Measurements from ENCODE around the gene ST6GALNAC3.

ST6GALNAC3 gene

DNA sequence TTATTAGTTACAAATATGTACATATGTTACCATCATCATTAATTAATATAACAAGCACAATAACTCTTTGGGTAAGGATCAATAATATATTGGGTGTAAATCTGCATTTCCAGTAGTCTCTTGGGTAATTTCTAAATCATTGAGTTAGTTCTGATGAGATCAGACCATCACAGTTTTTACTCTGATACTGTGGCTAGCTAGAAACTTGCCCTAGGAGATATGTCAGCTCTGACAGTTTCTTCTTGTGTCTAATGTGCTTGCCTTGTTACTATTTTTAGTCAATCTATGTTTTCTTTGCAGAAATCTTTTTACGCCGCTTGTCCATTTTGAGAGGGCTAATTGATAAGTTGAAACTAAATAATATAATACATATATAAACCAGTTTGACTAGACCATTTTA lies 507.2 kb downstream of the ST6GALNAC3 start:
- no peak for DNase-seq (ENCODE audit: low read depth in 3 of 3)

DNA sequence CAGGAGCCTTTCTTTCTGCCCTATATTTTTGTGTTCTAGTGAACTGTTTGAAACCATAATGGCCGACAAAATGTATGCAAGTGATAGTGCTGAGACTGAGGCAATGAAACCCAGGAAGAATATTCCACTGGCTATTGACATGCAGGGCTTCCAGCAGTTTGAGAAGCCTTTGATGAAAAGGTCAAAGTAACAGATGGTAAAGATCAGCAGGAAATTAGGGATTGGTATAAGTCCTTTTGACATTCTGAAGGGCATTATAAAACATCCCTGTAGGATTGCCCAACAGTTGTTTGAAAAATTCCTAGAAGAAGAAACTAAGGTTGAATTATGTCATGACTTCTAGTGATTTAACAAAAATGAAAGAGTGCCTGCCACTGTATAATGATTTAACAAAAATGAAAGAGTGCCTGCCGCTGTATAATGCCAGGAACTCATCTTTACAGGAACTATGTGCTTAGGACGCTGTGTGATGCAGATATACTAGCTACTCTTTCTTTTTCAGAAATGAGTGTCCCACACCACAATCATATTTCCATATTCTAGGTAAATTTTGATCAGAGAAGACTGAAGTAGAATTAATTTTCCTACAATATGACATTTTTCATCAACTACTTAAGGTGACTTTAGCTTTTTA lies 508.8 kb downstream of the ST6GALNAC3 start:
- no peak for DNase-seq (ENCODE audit: low read depth in 3 of 3)

DNA sequence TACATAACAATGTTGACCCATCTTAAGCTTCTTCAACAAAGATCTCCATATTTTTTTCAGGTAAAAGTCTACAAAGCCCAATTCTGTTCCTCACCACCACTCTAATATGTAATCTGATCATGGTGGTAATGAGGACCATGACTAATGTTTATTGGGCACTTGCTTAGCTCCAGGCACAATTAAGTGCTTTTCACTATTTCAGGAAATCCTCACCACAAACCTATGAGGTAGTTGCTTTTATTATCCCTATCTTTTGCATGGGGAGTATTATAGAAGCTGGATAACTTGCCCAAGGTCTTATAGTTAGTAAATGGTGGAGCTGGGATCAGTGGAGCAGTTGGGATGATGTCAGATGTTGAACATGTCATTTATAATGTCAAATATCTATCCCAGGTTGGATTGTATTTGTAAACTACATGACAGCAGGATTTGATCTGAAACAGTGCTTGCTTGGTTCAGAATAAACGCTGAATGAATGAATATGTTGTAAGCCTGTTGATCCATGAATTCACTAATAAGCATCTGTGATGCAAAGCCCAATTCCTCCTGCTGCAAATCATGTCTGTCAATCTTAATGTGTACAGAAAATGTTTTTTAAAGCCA lies 509.4 kb downstream of the ST6GALNAC3 start:
- DNase-seq (ENCODE audit: low read depth in 3 of 3): no peak

DNA sequence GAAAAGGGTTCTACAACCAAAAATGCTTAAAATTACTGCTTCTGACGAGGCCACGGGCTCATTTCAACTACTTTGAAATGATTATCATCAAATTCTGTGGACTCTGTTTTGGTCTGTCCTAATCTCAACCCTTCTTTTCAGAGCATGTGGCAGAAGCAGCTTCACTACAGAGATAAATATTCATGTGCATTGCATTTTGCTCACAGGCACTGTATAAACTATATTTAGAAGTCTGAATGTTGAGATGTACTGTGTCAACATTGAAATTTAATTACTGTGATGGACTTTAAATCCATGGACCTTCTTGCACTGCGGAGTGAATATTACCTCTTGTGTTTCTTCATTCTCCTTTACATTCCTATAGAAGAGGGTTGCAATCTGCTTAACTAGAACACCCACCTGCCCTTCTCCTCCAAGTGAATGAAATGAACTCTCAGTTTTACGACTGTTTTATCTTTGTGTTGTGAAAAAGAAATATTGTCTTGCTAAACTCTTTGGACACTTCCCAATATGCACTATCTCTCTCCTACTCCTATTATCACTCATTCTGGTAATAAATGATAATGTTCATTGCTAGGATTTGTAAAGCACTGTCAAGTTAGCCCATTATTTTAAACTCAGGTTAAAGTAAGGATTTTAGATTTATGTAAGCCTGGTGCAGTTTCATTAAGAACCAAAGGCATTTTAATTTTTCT lies 511.6 kb downstream of the ST6GALNAC3 start:
- no peak for DNase-seq (ENCODE audit: low read depth in 3 of 3)

DNA sequence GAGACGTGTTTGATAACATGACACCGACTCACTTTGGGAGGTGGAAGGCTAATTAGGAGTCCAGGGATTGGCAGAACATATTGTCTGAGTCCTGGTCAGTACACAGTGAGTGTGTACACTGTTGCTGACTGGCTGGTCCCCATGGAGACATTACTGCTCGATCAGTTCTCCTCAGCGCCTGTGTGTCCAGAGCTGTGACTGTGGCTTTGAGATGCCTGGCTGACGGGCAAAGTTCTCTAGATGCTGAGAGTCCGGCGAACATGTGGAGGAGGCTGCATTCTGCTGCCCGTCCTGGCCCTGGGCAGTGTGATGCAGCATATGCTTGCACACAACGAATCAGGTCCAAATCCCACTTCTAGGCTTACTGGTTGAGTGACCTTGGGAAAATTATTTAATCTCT lies 512.7 kb downstream of the ST6GALNAC3 start:
- no peak for DNase-seq (ENCODE audit: low read depth in 3 of 3)

DNA sequence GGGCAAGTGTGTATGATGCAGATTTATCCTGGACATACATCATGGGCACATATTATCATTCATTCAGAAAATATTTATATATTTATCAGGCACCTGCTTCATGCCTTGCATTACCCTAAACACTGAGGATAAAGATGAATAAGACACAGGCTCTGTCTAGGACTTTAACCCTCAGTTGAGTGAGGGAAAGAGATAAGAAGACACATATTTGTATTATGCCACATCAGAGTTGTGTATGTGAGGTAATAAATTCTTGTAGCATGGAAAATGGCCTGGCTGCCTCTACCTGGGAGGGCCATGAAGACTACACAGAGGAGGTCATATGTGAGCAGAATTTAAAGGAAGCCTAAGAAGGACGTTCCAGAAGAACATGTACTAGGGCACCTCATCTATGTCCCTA lies 516.9 kb downstream of the ST6GALNAC3 start:
- DNase-seq (ENCODE audit: low read depth in 3 of 3): no peak

DNA sequence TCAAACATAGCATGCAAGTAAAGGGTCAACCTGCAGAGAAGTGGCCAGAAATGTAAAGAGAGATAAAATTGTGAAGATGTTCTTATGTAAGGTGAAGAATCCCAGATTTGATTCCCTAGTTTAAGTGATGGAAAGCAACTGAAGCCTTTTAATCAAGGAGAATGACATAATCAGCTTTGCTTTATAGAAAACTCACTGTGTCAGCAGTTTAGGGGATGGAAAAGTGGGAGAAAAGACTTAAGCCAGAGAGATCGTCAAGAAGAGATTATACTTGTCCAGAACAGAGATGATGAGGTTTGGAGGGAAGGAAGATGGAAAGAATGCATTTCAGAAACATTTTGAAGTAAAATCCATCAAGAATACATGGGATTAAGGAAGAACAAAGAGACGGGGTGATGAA lies 517.4 kb downstream of the ST6GALNAC3 start:
- DNase-seq (ENCODE audit: low read depth in 3 of 3): no peak

GRCh38 chr1:76593141-76593540 lies 518.6 kb downstream of the ST6GALNAC3 start:
- DNase-seq (ENCODE audit: low read depth in 3 of 3): no peak

- DNase-seq (ENCODE audit: low read depth in 3 of 3): no peak
Observed at GRCh38 chr1:76593618-76594017, 519.1 kb downstream of the ST6GALNAC3 start.

DNA sequence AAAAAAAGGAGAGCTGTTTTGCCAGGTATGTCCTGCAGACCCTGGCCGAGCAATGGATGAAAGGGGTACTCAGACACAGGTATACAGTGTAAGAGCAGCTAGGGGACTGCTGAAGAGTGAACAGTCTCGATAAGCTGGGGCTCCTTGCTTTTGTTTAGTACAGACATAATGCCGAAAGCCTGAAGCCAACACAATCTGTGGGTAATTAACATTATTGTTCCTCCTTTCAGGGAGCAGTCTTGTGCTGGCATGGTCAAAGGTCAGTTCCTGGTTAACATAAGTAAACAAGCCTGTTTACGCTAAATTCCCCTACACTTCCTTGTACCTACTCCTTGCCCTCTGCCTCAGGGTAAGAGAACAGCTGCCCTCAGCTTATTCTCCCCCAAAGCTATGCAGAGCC lies 520.5 kb downstream of the ST6GALNAC3 start:
- DNase-seq (ENCODE audit: low read depth in 3 of 3): no peak

DNA sequence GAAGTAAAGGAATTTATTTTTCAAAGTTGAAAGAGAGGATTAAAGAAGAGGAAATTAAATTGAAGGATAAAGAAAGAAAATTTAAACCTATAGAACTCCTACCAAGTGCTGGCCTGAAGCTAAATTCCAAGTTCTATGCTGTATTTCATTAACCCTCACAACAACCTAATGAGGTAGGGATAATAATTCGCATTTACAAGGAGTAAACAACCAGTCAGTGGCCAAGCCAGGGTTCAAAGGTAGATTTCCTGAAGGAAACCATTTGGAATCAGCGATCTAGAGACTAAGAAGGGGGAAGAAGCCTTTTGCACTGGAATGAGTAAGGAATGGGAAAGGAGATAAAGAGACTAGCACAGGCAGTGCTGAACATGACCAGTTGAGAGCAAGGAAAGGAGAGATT lies 526.9 kb downstream of the ST6GALNAC3 start:
- DNase-seq (ENCODE audit: low read depth in 3 of 3): no peak

DNA sequence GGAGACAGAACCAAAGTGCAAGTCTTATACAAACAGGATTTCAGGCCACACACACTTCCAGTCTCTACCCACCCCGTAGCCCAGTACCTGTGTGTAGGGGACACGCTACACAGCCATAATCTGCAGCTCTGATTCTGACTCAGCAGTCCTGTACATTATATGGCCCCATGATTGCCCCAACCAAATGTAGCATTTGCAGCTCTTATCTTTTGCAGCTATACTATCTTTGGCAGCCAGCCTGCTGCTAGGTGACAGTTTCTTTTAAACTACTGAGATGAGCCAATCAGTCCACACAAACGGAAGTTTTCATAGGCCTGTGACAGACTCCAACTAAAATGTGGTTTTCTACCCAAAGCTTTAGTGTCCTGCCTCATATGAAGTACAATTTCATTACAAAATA lies 533.2 kb downstream of the ST6GALNAC3 start:
- DNase-seq (ENCODE audit: low read depth in 3 of 3): no peak

DNA sequence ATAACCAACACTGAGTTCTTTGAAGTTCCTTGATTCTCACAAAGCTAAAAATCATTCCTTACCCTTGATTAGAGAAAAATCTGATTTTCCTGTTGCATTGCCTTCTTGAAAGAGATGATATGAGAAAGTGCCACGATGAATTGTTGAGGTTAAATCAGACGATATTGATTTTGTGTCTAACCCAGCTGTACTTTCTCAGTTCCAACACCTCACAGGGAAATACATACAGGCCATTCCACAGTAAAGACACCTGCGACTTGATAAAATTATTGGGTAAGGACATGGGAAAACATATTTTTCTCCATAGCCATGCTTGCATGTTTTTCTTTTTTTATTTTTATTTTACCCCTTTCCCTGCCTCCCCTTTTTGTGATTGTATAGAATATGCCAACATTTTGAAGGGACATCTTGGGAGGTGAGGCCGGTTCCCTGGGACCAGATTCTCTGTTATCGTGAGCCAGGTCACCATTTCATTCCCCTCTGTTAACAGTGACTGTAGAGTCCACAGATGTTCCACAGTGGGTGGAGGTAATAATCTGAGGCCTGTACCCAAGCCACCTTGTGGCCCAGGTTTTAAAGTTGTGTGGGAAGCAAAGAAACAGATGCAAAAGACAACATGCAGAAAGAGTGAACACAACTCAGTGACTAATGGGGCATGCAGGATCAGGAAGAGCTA lies 537.4 kb downstream of the ST6GALNAC3 start:
- no peak for DNase-seq (ENCODE audit: low read depth in 3 of 3)

DNA sequence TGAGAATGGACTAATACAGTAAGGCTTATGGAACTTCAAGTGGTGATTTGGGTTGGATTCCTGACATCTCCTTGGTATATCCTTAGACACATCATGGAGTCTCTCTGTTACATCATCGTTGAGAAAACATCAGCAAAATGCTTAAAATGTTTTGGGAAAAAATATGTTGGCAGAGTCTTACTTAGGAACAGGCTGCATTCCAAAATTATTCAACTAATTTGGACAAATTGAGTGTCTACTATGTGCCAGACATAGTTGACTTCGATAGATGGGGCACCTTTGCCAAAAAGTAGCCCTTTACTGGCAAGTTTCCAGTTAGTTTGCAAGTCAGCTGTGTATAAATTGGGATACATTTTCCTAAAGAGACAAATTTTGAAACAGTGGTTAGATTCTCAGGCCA lies 539.3 kb downstream of the ST6GALNAC3 start:
- no peak for DNase-seq (ENCODE audit: low read depth in 3 of 3)

GRCh38 chr1:76615253-76616035 lies 540.9 kb downstream of the ST6GALNAC3 start:
- DNase-seq (ENCODE audit: low read depth in 3 of 3): no peak

DNA sequence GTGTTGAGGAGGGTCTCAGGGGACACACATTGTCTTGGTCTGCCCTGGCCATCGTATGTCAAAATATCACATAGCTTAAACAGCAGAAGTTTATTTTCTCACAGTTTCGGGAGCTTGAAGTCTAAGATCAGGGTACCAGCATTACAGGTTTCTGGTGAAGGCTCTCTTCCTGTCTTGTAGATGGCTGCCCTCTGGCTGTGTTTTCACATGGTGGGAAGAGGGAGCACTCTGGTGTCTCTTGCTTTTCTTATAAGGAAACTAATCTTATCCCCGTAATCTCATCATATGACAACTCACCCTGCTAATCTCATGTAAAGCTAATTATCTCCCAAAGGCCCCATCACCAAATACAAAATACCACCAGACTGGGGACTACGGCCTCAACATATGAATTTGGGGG lies 545.8 kb downstream of the ST6GALNAC3 start:
- no peak for DNase-seq (ENCODE audit: low read depth in 3 of 3)

DNA sequence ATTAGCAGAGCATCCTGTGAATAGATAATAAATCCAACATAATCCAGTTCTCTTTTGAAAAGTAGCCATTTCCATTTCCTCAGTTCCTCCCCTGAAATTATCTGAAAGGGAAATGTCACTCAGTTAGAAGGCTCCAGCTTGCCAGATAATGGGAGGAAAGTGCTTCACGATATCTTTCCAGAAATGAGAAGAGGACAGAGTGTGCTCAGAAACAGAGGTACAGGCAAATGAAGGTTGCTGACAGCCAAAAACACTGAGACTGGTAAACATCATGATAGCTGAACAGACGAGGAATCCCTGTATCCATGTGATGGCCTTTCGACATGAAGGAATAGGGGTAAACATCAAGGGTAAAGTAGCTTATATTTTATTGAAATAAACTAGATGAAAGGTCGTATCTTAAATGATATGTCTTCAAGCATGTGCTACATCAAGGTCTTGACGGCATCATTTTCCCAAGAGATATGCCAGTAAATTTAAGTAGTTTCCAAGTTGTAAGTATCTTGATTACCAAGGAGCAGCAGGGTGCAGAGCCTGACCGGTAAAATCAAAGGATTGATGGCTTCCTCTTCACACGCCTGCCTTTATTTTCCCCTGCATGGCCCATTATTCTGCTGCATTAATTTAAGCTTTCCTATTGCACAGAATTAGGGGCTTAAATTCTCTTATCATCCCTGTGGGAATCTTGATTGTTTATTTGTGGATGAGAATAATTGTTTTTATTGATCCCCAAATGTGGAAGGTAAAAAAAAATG lies 548.4 kb downstream of the ST6GALNAC3 start:
- DNase-seq (ENCODE audit: low read depth in 3 of 3): no peak

GRCh38 chr1:76625886-76626678 lies 551.5 kb downstream of the ST6GALNAC3 start:
- DNase-seq (ENCODE audit: low read depth in 3 of 3): no peak

GRCh38 chr1:76627498-76627897 lies 553.0 kb downstream of the ST6GALNAC3 start:
- DNase-seq (ENCODE audit: low read depth in 3 of 3): no peak

GRCh38 chr1:76627901-76628300 lies 553.4 kb downstream of the ST6GALNAC3 start:
- DNase-seq (ENCODE audit: low read depth in 3 of 3): no peak
